ENCODE measurements around the gene R3HDM2. TPM values are rescaled to one million over a fixed set of nuclear protein-coding genes. Genes with fewer than 3 reads are reported as not detected.

R3HDM2 gene
- total and polyA plus RNA-seq, 2 of the 13 experiments (the other 11 are each of a cell fraction or from before 2014, with no cell fraction given), result 11.1 to 23.5 TPM

DNA sequence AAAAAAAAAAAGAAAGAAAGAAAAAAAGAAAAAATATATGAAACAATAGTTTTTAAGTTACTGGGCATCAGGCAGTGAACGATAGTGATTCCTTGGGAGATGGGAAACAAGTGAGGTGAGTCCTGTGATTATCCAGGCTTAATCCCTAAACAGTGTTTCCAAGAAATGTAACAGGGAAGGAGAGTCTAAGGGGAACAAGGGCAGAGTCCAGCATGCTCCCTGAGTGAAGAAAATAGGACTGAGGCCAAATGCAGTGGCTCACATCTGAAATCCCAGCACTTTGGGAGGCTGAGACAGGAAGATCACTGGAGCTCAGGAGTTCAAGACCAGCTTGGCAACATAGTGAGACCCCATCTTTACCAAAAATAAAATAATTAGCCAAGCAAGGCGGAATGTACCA is 40.7 kb downstream of the R3HDM2 start:
- no peak overlapping the region for H3K9ac ChIP-seq (ENCODE audit: insufficient read depth, low read depth, low read length)
- H3K9me3 ChIP-seq (ENCODE audit: low read length), result no peaks in the 10 kb centered on the region
- peaks cover 0 to 8% of the 10 kb centered on the region in 2 experiments; a peak in 1 of 5 replicates for H3K36me3 ChIP-seq (replicated peaks in 1 of 2; ENCODE audit: control insufficient read depth in 1 of 2, insufficient read depth in 2 of 2, low read length in 2 of 2)
- ChIA-PET POLR2A (no interaction called here), CTCF (ENCODE audit: low intra/inter-chr PET ratio, low total read pairs) (no interaction called here)
- no peak overlapping the region for H3K27ac ChIP-seq (ENCODE audit: extremely low read length, insufficient read depth, low read length)
- H3K4me3 ChIP-seq (replicated peaks in 1 of 3; ENCODE audit: insufficient read depth in 1 of 3, low read depth in 2 of 3, low read length in 3 of 3), result no peak overlapping the region
- intact Hi-C loops (cut with micrococcal nuclease; ENCODE audit: unreplicated experiment), result no loop called here
- no peaks in the 10 kb centered on the region; a peak in 1 of 5 replicates for H3K27me3 ChIP-seq (ENCODE audit: control insufficient read depth in 1 of 2, insufficient read depth in 2 of 2, low read length in 2 of 2)
- no TSS peak for BruUV-seq (replicated peaks)
- no peaks in the 10 kb centered on the region for H3K4me1 ChIP-seq (ENCODE audit: insufficient read depth, low read length)
- TF ChIP-seq SKI (IDR thresholded peaks at IDR 0.05; ENCODE audit: partially characterized antibody) (no peak), ZFP1 (CRISPR knock-in tag; IDR thresholded peaks at IDR 0.05) (no peak), ZBTB3 (CRISPR knock-in tag; IDR thresholded peaks at IDR 0.05; ENCODE audit: borderline replicate concordance, low read depth) (no peak), MTF1 (CRISPR knock-in tag; IDR thresholded peaks at IDR 0.05) (no peak), ZNF772 (CRISPR knock-in tag; IDR thresholded peaks at IDR 0.05) (no peak), CBX2 (IDR thresholded peaks at IDR 0.05; ENCODE audit: low read depth, low read length) (no peak), CBX2 (CRISPR knock-in tag; IDR thresholded peaks at IDR 0.05; ENCODE audit: low read depth) (no peak)
- TF ChIP-seq, protein P1, sequence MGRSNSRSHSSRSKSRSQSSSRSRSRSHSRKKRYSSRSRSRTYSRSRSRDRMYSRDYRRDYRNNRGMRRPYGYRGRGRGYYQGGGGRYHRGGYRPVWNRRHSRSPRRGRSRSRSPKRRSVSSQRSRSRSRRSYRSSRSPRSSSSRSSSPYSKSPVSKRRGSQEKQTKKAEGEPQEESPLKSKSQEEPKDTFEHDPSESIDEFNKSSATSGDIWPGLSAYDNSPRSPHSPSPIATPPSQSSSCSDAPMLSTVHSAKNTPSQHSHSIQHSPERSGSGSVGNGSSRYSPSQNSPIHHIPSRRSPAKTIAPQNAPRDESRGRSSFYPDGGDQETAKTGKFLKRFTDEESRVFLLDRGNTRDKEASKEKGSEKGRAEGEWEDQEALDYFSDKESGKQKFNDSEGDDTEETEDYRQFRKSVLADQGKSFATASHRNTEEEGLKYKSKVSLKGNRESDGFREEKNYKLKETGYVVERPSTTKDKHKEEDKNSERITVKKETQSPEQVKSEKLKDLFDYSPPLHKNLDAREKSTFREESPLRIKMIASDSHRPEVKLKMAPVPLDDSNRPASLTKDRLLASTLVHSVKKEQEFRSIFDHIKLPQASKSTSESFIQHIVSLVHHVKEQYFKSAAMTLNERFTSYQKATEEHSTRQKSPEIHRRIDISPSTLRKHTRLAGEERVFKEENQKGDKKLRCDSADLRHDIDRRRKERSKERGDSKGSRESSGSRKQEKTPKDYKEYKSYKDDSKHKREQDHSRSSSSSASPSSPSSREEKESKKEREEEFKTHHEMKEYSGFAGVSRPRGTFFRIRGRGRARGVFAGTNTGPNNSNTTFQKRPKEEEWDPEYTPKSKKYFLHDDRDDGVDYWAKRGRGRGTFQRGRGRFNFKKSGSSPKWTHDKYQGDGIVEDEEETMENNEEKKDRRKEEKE (IDR thresholded peaks at IDR 0.05), result no peak
- ATAC-seq (no peak), DNase-seq (ENCODE audit: low spot score) (no peak), FAIRE-seq (no peak)
- H3K4me2 ChIP-seq (ENCODE audit: low read depth, low read length), result no peak overlapping the region
- no peaks in the 10 kb centered on the region for H4K20me1 ChIP-seq (ENCODE audit: insufficient read depth, low read length)
- in situ Hi-C loops (cut with HindIII; ENCODE audit: extremely low pct_ligation_motif_present, low pct_unique_long_range_greater_than_20kb), result no loop called here
- 93% methylated on average over 2 of the region's 2 CpGs for WGBS (ENCODE audit: low lambda C conversion rate)
- H3K79me2 ChIP-seq (ENCODE audit: insufficient read depth, low read length), result no peaks in the 10 kb centered on the region
- no peak overlapping the region for H2AFZ ChIP-seq (ENCODE audit: low read length)
